Ammon's horn (tissue), 1 donor: ENCODE measurements around the gene ZNF687.
A peak's percentile ranks its signal among the peaks of the same experiment; 100 is the strongest.

Experiments used
- DNase-seq: peaks from one replicate; pipeline ENCODE4 v3.0.0-alpha.2; 2016; ENCODE audit warnings: low spot score

Gene ZNF687

DNA sequence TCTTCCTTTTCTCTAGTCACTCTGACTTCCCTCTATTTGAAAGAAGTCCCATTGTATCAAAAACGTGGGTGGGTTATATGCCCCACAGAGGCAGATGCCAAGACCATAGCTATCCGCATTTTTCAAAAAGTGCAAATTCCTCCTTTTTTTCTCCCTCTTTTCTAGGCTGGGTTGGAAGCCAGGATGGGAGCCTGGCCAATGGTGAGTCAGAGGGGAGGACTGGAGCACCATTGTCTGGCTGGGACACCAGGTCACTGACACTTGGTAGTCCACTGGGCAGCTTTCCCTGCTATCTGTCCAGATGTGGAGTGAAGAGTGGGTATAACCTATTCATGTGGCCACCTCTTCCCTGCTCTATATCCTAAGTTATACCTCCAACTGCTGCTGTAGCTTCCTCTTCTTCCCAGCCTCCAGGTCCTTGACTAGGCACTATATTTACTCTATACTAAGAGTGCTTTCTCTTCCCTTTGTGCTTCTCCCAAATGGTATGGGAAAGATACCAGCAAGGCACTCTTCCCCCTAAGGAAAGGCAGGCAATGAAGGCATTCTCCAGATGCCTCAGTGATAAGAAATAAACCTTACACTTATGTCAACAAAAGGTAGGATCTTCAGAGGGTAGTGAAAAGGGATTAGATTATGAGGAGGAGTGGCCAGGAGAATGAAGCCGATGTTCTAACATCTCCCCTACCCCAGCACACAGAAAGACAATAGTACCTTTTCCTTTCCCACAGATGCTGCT lies 32.2 kb downstream of the ZNF687 start:
- peak; percentile 96 for DNase-seq

DNA sequence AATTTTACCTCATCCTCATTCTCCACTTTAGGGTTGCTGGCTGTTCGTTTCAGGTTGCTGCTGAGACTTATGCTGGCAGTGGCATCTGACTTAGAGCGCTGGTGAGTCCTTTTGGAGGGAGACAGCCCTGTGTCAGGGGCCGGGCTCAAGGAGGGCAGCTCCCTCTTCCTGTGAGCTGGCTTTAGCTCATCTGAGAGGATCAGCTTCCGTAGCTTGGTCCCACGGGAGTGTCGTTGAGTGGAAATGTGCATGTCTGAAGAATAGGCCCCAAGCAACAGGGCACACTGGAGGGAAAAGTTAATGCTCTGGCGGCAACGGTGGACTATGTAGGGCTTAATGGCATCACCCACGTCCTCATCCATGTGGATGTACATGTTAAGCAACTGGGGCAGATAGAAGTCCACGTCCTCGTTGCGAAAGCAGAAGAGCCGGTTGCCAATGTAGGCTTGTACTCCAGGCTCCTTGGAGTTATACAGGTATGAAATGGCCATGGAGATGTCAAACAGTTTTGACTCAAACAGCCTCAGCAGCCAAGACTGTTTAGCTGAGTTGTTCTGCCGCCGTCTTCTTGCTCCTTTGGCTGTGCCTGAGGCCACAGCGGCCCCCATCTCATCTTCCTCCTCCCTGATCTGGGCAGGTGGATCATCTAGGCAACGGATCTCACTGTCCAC lies 33.6 kb downstream of the ZNF687 start:
- DNase-seq: no peak

DNA sequence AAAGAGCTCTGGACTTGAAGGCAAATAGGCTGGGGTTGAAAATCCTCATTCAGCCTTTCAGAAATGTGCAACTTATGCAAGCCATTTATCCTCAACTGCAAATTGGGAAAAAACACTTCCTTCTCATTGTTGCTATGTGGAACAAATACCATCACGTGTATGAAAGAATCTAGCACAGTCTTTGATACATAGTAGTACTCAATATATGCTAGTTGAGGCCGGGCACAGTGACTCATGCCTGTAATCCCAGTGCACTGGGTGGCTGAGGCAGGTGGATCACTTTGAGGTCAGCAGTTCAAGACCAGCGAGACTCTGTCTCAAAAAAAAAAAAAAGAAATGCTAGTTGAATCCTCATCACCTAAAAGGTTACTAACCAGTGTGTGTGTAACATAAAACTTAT lies 36.9 kb downstream of the ZNF687 start:
- no peak for DNase-seq

DNA sequence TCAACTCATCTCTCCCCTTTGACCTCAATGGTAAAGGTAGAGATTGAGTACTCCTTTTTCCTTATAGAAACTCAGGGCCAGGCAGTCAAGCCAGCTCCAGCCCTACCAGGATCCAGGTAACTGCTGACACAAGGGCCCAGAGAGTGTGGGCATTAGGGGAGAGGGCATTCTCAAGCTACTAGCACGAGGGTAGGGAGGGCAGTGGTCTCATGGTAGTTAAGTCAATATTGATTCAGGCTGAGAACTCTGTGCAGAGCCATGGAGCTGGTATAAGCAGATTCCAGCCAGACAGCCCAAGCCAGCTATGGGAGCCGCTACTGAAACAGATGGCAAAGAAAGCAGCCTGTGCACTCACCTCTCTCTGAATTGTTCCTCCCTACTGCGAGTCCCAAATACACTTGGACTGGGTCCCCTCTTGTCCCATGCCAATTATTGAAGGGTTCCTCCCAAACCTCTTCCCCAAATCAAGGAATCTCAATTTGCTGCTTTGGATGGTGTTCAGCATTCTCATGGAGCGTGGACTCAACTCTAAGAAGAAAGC lies 42.4 kb downstream of the ZNF687 start:
- no peak for DNase-seq

DNA sequence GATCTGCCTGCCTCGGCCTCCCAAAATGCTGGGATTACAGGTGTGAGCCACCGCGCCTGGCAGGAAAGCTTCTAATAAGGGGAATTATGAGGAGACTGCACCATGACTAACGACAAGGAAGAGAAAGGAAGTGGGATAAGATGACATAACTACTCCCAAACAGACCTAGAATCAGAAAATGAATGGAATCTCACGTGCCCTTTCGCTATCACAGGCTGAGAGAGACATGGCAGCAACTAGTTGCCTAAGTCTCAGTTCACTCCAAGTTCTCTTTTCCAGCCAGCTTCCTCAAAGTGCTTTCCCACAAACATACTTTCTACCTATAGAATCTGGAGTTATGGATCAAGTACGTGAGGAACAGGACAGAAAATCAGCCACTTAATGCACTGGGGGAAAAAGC lies 43.1 kb downstream of the ZNF687 start:
- no peak for DNase-seq

DNA sequence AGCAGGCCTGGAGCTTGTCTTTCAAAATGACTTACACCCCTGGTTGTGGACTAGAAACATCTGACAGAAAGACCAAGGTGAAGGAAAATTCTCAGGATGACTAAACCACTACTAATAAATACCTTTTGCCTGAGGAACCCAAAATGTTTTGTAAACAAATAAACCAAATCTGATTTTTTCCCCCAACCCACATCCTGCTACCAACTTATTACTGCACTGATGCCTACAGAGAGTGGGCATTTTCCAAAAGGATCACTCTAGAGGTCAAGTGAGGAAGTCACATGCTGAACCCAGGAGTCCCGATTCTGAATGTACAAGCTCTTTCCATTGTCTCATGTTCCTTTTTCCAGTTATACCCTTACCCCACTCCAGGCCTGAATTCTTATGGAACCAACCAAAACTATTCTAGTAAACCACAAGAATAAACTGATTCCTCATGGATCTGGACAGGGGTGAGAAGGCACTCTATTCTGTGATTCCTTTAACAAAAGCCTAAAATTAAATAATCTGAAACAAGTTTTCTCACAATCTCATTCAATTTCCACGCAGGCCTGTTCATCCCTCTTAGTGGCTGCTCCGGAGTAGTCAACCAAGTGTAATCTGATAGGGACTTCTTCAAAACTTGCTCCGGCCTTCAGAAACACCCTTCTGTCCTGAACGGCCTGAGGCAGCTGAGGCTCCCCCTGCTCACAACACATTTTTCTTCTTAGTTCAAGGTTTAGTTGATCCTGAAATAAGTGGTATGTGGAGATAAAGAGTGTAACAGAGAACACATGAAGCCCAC lies 43.7 kb downstream of the ZNF687 start:
- DNase-seq: no peak

DNA sequence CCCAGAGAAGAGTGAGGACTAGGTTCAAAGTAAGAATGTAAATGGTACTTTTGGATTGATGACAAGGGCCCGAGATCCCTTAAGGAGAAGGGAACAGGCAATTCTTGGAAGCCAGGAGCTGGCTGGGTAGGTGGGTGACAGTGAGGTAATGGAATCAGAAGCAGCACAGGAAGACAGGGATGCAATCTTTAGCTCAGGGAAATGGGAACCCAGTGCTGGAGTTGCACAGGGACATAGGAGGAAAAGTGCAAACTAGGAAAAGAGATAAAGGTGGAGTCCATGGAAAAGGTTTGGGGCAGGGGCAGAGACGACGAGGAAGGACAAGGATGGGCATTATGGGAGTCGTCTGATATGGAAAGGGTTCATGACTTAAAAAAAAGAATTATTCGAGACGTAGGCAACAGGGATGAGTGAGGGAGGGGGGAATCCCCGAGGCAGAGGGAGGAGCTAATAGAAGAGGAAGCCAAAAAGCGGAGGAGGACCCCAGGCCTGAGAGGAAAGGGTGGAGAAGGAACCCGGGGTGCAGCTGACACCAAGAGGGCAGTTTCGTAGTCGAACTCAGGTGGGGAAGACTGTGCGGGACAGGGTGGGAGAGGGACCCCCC lies 44.6 kb downstream of the ZNF687 start:
- DNase-seq: peak; percentile 64

DNA sequence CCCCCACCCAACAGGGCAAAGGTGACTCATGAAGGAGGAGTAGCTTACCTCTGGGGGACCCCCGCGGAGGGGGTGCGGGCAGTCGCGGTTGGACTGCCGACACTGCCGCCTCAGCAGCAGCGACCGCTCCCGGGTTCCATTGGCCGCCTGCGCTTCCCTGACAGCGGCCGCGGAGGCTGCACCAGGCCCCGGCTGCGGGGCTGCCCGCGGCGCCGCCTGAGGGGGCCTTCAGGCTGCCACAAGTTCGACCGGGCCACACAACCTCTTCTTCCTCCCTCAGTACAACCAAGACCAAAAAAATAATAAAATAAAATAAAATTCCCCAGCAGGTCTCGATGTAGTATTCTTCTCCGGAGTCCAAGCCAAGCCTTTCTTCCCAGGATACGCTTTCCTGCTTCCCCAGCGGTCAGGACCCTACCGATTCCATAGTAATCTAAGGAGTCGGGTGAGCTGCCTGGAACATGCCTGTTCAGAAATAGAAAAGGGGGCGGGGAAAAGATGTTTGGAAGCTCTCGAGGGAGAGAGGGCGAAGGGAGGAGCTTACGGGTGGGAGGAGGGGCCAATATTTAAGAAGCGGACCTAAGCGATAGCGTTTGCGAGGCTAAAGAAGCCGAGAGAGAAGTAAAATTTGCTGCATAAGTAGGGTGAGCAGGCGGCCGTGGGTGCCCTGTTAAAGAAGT lies 45.3 kb downstream of the ZNF687 start, which contains the start of gene PI4KB:
Gene PI4KB, minus strand, starts transcription at position 194 of the 680 bp plus-strand sequence. CDS start 10,935 bp downstream, outside the sequence.
- DNase-seq: peak; percentile 98

DNA sequence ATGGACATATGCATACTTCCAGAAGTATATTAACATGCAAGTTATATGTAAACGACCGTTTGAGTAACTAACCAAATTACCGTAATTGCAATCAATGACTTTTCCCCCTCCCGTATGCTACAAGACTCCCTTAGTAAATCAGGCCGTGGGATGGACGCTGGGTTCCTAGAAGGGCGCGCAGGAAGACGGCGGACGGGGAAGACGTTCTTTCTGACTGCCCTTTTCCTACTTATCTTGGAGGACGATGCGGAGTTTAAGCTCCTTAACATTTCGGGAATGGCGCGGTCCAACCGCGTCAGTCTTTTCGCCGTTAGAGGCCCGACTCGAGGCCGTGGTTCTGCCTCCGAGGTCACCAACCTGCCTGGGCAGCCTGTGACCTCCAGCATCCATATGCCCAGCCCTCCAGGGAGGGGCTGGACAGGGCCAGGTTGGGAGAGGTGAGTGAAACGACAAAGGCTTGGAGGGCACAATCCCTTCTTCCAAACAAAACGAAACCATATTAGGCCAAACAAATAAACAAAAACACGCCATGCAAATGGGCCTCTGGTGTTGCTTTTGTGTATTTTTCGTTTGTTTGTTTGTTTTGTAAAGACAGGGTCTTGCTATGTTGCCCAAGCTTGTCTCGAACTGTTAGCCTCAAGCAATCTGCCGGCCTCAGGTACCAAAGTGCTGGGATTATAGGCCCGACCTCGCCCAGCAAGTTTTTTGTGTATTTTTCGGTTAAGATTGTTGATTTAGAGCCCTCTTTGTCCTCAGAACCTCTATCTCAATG lies 46.0 kb downstream of the ZNF687 start:
- DNase-seq: no peak

DNA sequence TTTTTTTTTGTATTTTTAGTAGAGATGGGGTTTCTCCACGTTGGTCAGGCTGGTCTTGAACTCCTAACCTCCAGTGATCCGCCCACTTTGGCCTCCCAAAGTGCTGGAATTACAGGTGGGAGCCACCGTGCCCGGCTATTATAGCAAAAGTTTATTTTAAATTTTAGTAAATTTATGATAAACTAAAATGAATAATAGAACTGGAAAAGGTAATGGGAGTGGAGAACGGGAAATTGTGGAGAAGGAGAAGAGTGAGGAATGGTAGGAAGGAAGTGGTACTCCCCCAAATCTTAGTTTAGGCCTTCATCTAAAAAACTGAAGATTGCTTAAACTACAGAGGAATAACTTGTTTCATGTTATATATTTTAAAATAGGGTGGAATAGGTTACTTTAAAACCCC lies 52.7 kb downstream of the ZNF687 start:
- no peak for DNase-seq

DNA sequence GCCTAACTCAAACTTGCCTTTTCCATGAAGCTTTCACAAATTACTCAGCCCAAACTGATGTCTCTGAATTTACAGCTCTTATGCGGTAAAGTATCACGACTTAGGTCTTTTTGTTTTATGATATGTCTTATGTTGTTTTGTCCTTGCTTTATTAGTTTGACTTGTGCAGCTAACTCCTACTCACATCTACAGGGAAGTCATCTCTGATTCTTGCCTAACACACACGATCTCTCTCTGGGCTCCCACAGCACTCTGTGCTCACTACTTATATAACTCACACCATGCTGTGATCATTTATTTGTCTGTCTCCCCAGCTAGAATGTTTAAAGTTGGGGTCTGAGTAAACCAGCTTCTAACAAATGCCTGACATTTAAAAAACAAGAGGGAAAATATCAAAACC lies 54.5 kb downstream of the ZNF687 start:
- DNase-seq: no peak

DNA sequence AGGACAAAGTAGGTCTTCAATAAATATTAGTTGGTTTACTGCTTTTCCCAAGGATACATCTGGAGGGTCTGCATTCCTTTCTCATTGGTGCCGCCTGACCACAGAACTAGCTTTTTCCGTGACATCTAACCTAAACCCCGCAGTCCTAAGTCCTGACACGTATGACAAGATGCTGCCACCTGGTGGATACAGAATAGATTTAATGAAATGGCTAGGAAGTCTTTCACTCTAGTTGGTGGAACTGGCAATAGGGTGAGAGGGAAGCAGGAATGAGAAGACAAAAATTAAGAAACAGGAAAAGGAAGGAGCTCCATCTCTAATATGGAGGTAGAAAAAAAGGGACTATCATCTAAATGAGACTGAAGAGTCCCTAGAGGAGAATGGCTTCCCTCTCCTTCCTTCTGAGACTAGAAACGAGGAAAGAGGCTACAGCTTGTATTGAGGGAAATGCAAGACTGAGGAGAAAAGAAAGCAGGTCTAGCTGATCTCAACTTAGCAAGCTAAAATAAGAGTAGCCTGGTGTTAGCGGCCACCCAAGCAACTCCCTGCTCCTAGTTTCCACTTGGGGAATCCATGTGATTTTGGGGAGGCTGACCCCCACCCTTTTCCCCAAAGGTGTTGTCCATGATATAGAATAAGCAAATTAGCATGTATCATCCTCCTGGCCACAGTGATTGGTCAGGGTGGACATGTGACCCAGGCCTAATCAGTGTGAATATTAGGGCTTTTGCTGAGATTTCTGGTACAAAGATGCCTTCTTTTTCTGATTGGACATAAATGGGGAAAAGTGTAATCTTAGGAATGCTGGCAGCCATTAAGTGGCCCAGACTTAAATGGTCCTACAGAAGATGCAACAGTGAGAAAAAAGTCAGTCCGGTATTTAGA lies 59.0 kb downstream of the ZNF687 start:
- DNase-seq: peak; percentile 94
